ENCODE data around the gene NAV2.
A peak's percentile ranks its signal among the peaks of the same experiment; 100 is the strongest.

Gene NAV2

DNA sequence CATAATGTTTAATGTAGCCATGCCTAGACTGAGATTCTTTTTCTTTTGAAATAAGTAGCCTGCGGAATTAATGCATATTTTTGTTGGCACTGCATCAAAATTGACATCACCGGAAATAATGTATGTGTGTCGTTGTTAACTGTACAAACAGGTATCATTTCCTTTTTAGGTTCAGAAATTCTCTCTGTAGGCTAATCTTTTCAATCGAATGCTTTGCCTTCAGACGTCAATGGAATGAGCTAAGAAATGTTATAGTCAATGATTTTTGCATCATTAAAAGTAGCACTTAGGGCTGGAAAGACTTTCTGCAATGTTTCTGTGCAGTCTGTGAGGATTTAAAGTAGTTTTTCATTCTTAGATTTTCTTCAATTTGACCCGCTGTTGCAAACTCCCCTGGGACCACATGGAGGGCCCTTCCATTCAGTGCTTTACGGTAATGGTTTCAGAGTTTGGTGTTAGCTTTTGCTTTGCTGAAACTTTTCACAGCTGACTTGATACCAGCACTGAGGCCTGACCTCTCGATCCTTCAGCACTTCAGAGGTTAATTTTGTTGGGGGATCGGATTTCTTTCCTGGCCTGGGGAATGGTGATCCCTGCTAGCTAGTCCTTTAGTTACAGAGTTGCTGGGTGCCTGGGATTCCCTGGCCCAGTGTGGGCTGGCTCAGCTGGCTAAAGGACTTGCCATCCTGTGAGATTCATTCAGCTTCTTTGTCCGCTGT, 309.9 kb downstream of the NAV2 start:
- peak; percentile 44 for DNase-seq (ENCODE audit: low spot score)

DNA sequence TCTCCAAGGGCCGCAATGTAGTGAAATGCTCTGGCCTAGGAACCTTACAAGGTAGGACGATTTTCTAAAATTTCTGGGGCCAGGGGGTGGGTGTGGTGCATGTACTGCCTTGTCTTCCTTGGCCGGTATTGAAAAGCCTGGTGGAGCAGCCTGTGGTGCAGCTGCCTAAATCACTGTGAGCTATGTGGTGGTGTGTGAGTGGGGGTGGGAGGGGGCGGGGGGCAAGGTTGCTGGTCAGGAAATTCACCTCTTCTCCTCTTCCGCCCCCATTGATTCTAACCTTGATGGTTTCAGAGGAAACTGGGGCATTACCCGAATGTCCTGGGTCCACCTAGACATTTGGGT, 310.4 kb downstream of the NAV2 start:
- DNase-seq (ENCODE audit: low spot score), result no peak

DNA sequence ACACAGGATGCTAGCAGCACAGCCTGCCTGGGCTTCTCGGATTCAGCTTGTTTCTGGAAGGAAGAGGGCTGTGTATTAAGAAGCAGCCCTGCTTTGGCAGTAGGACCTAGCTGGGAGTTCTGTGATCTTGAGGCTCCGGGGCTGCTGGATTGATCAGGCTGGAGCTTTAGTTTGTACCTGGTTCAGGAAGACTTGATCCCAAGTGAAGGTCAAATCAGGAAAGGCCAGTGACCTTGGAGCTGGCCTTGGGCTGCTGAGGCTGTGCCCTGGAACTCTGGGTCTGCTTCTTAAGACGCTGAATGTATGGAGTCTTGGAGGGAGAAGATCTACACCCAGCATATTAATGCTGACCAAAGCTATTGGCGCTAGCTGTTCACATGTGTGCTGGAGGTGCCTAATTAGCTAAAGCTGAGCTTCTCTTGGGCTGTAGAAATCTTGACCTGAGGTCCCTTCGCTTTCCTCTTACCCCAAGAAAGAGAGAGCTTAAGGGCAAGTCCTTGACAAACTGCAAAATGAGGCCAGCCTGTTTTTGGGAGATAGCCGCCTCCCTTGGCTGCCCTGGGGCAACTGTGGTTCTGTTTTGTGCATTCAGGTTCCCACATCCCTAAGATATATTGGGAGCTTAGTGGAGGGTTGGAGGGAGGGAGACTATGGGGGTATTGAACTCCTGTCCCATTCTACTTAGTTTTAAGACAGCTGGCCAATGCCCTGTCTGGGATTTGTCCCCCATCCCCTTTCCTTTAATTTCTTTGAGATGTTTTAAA, 311.7 kb downstream of the NAV2 start:
- DNase-seq (ENCODE audit: low spot score), result no peak

DNA sequence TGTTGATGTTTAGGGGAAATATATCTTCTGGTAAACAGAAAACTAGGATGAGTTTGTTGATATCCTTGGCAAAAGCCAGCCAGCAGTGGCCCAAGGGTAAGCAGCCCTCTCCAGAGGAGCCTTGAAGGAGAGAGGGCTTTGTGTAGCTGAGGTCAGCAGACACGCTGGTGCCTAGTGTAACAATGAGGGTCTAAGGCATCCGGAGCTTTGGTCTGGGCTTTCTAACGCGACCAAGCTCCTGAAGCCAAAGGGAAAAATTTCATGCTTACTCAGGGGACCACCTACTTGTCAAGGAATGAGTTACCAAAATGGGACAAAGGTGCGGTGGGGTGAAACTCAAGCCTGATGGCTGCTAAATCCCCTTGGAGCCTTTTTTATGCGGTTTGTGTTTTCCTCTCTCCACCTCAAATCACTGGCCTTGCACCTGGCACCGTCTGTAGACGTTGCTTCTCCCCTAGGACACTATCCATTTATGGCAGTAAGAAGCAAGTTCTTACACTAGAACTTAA, 312.7 kb downstream of the NAV2 start:
- no peak for DNase-seq (ENCODE audit: low spot score)

DNA sequence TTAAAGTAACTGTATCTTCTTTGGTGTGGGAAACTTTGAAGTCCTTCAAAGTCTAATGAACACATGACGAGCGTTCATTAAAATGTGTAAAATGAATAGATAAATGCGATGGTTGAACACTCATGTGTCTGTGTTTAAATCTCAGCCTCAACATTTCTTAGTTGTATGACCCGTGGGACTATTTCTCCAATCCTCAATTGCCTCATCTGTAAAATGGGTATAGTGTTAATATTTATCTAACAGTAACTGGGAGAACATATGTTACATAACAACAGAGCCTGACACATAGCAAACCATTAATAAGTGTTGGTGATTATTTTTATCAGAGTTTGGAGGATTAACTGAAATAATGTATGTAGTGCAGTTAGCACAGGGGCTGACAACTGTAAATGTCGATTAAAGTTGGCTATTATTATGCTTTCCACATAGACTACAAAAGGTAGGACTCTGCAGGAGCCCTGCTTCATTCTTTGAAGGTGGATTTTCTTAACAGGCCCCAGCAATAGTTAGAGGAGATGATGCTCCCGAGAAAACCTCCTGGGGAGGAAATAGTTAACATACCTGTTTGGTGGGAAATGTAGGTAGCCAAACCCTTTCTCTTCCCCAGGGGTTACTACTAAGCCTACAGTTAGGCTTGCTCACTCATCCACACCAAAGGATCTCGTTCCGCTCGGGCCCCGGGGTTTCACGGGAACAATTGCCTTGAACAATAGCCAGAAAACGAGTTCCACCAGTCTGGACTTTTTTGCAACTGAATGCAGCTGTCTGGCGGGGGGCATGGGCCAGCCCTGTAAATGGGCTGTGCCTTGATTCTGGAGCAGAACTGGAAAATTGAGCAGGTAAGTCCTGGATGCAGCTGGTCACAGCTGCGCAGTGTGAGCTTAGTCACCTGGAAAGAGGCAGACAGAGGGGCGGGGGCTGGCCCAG, 314.3 kb downstream of the NAV2 start:
- DNase-seq (ENCODE audit: low spot score), result no peak

DNA sequence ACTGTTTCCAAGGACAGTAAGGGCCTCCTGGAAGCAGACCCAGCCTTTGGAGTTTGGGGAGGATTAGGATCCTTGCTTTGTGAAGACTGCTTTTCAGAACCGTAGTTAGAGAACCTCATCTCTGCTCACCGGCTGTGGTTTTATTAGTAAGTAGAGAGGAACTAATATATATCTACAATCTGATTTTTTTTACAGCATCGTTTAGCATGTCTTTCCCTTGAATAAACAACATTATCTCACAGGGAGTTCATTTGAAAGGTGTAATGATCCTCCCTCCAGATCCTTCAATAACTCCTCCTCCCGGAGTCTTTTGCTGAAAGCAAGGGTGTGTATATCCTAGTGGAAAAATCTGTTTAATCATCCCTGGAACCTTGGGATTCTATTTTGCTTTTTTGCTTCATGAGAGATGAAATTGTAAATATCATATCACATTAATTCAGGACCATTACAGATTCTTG, 314.9 kb downstream of the NAV2 start:
- no peak for DNase-seq (ENCODE audit: low spot score)

DNA sequence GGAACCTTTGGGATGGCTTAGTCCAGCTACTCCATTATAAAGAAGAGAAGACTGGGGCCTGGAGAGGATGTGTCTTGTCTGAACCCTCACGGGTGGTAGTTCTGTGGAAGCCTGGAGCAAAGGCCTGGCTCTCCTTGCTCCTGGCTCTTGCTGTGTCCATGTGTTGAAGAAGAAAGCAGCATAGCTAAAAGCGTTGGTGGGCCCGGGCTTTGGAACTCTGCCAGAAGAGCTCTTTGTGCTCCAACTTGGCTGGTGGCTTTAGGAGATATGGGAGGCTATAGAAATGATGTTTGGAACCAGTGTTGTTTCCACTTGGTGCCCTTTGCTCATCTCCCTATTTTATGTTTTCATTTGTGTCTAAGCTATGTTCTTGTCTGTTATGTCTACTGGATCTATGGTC, 316.6 kb downstream of the NAV2 start:
- no peak for DNase-seq (ENCODE audit: low spot score)

DNA sequence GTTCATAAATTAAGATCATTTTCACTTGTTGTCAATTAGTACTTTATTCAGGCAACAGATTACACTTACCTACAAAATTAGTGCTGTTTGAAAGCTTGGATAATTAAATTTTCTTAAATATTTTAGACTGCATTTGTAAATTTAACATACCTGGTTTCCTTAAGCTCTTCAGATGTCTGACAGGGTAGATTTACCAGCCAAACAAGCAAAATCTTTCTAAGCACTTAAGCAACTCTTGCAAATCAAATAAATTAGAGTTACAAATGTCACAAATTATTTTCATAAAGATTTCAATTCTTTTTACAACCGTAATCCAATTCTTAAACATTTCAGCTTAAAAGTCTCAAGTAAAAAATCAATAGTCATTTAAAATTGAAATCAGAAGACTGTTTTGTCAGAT, 317.8 kb downstream of the NAV2 start:
- DNase-seq (ENCODE audit: low spot score), result no peak

DNA sequence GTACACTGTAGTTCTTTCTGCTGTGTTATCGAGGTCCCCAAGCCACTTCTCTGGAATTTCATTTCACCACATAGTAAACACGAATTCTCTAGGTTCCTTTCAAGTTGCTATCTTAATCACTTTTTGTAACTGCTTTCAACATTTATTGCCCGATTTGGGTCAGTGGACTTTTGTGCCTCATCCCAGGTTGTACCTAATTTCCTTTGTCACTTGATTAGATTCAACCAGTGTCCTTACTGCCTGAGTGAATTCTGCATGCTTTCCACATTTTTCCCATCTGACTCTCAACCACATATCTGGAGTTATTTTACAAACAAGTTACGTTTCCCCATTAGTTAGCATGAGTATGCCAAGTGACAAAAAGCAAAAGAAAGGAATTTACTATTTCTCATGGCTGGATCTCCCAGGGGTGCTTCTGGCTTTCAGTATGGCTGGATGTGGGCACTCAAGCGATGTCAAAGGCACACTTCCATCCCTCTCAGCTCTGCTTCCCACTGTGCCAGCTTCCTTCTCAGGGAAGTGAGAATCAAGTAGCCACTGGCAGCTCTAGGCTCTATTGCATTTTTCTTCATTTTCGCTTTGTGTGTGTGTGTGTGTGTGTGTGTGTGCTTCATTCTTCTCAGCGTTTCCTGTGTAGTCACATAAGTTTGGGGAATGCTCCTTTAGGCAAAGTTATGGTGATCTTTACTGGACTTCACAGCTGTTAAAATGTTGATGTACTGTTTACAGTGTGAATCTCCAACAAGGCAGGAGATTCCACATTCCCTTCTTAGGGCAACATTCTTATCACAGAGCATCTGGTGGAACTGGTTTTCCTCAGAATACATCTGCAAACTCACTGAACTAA, 318.7 kb downstream of the NAV2 start:
- DNase-seq (ENCODE audit: low spot score), result no peak

DNA sequence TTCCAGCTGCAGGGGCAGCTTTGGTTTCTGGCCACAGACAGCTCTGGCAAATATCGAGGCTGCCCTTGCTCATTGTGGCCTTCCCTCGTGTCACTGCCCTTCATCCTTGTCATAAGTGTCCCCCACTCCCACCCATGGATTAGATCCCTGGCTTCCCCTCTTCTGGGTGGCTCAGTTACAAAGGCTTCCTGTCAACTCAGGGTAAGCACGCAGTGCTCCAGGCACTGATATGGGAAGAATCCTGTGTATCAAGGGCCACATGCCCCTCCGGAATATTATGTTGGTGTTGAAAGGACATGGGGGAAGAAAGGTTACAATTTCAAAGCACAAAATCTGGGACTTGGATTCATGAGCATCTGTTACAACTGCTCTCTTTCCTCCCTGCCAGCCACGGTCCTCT, 319.5 kb downstream of the NAV2 start:
- DNase-seq (ENCODE audit: low spot score), result no peak

DNA sequence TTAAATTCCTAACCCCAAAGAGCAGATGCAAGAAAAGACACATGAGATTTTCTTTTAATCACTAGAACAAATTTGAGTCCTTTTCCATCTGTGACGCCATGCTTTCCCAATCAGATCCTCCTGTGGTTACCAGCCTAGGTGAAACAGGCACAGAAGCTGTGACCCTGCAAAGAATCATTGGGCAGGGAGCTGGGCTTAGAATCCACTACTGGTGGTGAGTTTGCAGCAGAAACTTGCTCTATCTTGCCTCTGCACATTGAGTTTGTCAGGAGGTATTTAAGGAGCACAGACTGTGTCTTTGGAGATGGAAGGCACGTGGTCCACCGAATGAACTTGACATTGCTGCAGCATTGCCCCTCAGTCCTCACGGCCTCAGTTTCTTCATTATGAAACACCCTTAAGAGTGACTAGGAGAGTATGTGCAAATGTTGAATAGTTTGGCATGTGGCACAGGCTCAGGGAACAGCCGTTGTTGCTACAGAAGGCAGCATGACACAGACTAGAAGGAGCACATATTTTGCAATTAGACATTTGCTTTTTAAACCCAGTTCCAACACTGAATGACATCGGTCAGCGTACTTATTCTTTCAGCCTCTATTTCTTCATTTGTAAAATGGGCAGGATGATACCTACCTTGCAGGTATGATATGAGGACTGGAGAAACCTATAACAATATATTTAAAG, 320.1 kb downstream of the NAV2 start:
- no peak for DNase-seq (ENCODE audit: low spot score)

DNA sequence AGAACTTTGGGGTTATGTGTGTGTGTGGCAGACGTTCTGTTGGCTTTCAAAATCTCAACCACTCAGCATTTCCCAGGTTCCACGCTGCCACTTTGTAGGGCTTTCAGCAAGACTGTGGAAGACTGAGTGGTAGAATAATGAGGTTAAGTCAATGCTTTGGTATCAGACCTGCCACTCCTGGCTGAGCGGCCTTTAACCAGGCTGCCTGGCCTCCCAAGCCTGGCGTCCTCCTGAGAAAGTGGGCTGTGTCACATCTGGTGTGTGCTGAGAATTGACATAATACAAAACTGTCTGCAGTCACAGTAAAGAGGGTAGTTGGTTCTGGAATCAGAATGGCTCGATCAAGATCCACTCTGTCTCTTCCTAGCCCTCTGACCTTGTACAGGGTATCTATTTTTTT, 321.2 kb downstream of the NAV2 start:
- DNase-seq (ENCODE audit: low spot score), result no peak

DNA sequence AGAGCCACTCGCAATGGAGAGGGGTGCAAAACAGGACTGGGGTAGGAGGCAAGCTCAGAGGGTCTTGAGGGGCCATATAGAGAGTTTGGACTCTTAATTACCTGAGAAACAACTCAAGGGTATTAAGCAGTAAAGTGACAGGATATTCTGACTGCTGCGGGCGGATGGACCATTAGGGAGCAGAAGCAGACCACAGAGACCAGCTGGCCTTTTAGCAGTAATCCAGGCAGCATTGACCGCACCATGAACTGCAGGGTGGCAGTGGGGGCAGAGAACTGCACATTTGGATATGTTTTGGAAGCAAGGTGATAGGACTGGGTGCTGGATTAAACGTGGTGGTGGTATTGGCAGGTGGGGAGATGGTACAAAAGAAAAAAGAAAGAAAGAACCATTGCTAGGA, 322.3 kb downstream of the NAV2 start:
- DNase-seq (ENCODE audit: low spot score), result no peak

DNA sequence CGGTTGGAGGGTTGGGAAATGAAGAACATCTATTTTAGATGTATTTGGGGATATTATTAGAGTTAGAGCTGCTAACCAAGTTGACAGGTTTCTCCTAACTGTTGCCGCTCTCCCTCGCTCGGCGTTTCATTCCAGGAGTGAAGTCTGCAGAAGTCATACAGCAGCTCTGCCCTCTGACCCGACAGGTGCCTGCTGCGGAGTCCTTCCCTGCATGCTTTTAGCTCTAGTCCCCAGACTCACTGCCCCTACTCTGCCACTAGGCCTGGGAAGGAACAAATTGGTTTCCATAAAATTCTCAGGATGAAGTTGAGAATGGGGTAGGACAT, 322.7 kb downstream of the NAV2 start:
- DNase-seq (ENCODE audit: low spot score), result no peak

DNA sequence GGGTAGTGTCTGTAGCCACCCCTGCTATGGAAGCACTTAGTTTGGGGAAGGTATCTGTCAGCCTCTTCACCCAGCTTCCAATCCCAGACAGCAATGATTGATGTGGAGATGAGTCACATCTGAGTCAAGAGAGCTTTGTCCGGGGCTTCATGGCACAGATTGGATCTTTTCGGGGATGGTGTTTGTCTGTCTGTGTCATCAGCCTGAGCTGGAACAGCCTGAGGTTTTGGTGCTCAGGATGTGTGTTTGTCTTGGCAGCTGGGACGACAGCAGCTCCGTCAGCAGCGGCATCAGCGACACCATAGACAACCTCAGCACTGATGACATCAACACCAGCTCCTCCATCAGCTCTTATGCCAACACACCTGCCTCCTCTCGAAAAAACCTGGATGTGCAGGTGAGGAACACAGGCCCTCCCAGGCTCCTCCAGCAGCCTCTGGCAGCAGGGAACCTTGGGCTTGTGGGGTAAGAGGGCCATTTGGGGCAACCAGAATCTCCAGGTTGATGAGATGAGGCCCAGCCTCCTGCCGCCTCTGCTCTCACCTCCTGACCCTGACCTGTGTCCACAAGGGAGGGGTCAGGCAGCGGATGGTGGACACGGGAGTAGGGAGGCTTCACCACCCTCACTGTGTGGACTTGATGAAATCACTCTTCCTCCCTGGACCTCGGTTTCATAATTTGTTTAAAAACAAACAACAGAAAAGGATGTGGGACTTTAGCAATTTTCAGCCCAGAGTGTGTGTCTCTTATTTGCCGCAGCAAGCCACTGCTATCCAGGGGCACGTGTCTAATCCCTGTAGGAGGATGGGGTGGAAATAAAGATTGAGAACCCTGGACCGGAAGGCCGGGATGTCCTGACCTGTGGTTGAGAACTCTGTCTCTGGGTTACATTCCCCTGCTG, 323.3 kb downstream of the NAV2 start:
- no peak for DNase-seq (ENCODE audit: low spot score)

DNA sequence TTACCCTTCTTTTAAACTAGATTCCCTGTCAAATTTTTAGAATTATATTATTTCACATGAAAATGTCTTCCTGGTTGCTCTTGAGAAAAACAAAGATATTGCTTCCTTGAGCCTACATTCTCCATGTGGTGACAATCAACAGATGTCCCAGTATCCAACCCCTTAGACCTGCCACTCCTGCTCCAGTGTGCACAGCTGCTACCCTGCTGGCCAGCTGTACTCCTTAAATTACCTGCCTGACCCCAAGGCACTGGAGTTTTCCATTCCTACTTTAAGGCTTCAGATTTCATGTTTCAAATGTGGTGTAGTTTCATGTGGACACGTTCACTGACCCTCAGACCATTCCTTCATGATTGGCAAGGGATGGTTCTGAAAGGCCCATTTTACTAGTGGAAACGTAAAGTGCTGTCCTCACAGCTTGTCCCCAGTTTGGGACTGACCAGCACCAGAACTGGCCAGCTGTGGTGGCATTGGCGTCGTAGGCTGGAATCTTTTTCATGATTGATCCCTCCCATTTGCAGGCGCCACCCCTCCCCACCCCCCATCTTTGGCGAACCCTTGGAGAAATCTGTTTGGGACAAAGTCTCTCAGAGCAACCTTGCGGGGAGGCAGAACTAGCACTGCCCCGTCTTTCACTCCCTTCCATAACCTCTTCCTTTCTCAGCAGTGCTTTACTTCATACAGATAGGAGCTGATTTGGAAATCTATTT, 324.1 kb downstream of the NAV2 start:
- no peak for DNase-seq (ENCODE audit: low spot score)

DNA sequence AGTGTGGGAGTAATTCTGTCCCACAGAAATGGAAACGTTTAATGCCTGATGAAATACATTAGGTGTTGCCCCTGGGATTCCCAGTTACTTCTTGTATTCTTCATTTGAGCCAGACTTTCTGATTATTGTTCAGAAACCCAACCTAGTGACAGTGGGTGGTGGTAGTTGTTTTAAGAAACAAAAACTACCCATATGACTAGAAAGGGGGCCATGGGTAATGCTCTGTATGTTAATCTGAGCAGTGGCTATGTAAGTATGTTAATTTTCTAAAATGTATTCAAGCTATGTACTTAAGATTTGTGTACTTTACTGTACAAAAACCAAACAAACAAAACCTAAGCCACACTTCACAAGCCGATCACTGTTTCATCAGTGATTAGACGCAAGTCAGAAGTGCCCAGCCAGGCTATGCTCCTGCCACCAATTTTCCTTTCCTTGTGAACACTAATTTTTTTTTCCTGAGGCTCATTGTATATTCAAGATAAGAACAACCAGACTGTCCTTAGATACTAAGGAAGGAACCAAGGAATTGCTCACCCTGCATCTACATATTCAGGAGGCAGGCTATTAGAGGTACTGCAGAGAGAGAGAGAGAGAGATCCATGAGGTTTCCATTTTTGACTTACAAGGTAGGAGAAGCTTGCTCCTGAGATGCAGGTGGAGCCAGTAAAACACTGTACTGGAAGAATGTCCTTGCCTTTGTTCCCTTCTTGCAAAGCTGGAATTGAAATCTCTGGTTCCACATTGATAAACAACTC, 324.9 kb downstream of the NAV2 start:
- no peak for DNase-seq (ENCODE audit: low spot score)

DNA sequence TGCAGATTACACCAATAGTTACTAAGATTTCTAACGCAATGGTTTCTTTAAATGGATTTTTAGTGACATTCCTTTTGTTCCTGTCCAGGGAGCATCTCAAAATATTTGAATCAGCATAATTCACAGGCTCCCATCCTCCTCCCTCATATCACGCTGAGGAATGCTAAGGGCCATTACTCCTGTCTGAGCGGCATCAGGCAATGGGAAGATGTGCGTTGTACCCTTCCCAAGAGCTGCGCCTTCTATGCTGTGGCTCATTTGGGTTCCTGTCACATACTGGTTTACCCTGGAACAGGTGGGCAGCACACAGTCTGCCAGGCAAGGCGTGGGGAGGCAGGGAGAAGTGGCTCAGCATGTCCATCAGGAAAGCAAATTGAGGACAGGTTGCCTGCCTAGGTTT, 325.8 kb downstream of the NAV2 start:
- no peak for DNase-seq (ENCODE audit: low spot score)

DNA sequence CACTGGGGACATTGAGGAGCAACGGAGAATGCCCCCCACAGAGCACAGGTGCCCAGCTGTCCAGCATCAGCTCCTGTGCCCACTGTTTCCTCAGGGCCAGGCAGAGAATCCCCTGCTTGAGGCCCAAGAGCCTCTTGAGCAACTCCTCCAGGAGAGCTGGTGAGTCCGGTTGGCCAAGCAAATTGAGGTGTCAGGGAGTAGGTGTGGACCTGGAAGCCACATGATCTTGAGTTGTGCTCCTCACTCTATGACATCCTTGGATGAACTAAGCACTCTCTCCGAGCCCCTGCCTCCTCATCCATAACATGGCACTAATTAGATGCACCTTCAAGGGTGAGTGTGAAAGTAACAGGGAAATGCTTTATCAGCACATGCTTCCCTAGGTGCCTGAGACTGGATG, 326.3 kb downstream of the NAV2 start:
- DNase-seq (ENCODE audit: low spot score), result no peak

Data from cerebellar cortex (tissue), 1 donor.